HG03457 (cell line): ENCODE data around the gene CLIP3.

Experiments used
- ATAC-seq: cut with Tn5 transposase; IDR thresholded peaks from one replicate; pipeline ENCODE4 v1.9.1; 2021; ENCODE audit warnings: moderate number of reproducible peaks; ENCODE audit not compliant: unreplicated experiment

CLIP3 gene

GRCh38 chr19:35978832-35979365 lies 53.8 kb downstream of the CLIP3 start:
- no peak for ATAC-seq

DNA sequence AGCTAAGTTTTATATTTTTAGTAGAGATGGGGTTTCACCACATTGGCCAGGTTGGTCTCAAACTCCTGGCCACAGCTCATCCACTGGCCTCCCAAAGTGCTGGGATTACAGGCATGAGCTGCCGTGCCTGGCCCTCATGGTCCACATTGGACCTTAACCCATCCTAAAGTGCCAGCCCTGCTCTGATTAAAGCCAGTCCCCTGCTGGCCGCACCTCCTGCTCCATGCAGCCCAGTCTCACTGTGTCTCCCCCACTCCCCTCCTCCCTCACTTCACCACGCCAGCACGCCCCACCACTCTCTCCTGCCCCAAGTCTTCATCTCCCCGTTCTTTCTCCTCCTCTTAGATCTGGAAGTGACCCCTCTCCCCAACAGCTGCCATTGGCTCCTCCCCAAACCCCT lies 54.4 kb downstream of the CLIP3 start:
- ATAC-seq: no peak

DNA sequence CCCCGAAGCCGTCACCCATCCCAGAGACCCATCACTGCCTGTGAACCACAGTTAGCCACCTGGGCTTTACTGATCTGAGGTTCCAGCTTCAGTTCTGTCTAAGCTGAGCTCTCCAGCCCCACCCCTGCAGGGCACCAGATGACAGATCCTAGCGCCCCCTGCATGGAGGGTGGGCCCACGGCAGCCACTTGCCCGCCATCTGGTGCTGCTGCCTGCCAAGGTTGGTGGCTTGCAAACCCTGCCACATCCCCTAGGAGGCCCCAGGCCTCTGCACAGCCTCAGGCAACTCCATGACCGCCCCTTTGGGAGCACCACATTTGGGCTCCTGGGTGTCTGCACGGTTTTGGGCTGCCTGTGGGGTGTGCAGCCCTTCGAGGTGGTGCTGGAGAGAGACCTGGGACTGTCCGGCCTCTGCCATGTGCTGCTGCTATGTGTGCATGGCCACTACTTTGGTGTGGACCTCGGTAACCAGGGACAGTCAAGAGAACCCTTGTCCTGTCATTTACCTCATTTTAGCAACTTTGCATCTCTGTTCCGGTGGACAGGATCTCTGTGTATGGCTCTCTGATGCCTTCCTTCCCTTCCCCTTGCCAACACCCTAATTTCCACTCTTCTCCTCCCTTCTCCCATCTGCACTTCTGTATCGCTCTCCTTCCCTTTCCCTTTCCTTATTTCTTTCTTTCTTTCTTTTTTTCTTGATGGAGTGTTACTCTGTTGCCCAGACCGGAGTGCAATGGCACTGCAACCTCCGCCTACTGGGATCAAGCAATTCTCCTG lies 55.0 kb downstream of the CLIP3 start:
- ATAC-seq: no peak

DNA sequence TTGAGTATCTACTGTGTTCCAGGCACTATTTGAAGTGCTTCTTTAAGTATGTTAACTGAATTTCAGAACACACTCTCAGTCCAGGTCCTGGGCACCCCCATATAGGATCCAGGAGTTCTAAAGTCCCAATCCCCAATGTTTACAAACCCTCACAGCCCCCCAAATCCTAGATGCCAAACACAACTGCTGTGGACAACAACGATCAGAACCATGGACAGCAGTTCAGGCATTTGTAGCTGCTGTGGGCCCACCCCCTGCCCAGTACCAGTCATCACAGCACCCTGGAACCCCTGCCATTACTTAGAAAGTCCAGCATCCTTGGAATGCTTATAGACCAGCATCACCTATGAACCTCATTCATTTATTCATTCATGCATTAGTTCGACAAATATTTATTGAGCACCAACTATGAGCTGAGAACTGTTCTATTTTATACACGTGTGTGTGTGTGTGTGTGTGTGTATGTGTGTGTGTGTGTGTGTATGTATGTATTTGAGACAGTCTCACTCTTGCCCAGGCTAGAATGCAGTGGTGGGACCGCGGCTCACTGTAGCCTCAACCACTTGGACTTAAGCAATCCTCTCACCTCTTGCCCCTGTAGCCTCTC lies 57.0 kb downstream of the CLIP3 start:
- no peak for ATAC-seq

DNA sequence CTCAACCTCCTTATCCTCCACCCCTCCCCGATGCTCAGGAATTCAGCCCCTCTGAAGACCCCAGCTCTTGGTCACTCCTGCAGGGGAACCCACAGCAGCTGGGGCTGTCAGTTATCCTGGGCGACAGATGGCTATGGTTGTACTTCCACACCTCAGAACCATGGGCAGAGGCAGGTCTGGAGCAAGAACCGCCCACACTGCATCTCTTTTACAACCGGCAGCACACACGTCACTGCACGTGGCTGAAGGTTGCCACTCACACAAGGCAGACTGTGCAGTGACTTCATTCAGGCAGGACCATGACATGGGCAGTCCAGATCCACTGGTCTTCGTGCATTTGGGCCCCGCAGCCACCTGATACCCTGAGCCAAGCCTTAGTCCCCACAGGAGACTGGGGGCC lies 59.2 kb downstream of the CLIP3 start:
- ATAC-seq: no peak

DNA sequence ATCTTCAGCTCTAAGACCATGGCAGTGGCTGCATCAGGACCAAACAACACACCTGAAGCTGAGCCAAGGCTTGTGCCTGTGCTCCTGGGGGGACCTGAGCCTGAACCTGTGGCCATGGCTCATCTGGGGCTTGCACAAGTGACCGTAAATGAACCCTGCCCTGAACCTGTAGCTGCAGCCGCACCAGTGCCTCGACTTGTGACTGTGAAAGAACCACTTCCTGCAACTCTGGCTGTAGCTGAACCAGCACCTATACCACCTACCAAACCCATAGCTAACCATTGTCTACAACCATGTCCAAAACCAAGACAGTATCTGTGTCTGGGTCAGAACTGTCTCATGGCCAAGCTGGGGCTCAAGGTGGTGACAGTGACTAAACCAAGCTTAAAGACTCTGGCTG lies 65.9 kb downstream of the CLIP3 start:
- ATAC-seq: no peak
